ENCODE results near the gene PCDHGA1.
A peak's percentile ranks its signal among the peaks of the same experiment; 100 is the strongest.

PCDHGA1 gene

DNA sequence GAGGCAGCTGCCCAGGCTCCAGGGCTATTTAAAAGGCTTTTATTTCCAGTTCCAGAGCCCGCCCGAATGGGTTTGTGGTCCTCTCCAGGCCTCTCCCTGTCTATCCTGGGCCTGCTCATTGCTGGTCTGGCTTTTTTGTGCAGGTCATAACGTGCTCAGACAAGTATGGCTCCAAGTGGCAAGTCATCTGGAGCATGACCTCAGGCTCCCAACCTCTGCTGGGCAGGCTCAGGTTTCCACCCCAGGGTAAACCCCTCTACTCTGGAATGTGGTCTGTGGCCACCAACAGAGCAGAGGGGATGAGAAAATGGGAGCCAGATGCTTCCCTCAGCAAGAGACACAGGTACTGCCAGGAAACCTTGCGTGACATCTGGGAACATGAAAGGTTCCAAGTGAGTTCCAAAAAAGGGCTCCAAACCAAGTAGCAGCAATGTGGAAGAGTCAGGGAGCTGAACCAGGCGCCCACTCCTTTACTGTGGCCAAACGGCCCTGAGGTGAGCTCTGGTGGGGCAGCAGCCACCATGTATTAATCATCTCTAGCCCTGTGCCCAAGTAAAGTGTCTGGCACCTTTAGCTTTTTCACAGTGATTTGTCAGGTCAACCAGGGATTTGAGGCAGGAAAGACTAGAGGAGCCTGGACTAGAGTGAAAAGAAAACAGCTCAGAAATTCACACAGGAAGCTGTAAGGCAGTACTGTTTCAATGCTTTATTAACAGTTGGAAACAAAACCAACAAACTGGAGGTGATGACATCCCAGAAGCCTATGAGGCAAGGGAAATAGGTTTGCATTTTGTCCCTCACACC, 184.2 kb downstream of the PCDHGA1 start:
- DNase-seq (ENCODE audit: low read depth) = peak; percentile 30

DNA sequence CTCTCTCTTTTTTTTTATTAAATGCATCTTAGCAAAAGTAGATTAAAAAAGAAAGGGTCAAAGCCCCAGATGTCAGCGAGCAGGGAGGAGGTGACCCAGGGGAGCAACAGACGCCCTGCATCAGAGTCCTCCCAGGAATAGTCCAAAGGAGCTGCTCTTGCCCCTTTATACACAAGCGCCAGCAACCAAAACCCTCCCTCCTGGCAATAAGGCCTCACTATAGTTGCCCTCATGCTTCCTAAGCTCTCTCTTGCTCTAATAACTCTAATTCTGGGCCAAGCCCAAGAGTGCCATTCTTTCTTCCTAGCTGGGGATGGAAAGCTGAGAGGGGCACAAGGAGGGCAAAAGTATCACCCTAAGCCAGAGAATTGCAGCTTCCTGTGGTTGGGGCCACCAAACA, 184.8 kb downstream of the PCDHGA1 start:
- no peak for DNase-seq (ENCODE audit: low read depth)

DNA sequence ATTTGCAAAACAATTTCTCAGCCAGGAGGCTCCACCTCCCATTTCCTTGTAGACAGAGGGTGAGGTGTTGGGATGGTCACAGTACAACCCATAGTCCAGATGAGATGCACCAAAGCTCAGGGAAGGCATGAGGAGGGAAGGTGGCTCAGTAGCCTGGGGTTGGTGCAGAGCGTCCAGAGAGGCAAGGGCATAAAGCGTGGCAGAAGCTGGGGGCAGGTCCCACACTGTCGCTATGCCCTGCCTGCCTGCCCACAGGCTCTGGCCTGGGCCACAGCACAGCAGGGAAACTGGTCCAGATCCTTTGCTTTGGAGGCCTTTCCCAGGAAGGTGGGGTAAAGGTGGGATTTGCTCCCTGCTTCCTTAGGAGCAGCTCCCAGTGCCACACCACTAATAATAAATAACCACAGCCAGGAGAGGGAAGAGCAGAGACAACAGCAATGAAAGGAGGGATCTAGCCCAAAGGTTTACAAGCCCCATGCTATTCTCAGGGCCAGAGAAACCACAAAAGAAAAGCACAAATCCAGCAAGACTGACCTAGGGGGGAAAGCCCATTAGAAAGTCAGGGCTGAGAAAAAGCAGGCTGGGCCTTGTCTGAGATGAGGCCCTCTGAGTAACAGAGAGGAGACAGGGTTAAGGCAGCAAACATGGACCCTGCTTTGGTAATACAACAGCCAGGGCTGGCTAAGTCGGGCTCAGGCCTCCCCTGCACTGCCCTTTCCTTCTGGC, 185.8 kb downstream of the PCDHGA1 start:
- no peak for DNase-seq (ENCODE audit: low read depth)

DNA sequence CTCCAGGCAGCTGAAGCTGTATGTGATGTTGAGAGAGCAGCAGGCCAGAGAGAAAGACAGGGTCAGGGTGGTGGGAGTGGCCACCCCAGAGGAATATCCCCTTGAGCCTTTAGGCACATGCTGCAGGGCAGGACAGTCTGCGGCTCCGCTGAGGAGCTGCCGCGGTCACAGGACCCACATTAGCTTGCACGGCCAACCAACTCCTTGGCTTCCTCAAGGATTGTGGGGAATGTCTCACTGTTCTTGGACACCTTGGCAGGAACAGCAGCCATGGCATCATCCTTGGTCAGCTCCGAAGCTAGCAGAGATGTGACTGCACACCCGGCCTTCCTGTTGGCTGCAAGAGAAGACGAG, 186.3 kb downstream of the PCDHGA1 start:
- peak; percentile 39 for DNase-seq (ENCODE audit: low read depth)

DNA sequence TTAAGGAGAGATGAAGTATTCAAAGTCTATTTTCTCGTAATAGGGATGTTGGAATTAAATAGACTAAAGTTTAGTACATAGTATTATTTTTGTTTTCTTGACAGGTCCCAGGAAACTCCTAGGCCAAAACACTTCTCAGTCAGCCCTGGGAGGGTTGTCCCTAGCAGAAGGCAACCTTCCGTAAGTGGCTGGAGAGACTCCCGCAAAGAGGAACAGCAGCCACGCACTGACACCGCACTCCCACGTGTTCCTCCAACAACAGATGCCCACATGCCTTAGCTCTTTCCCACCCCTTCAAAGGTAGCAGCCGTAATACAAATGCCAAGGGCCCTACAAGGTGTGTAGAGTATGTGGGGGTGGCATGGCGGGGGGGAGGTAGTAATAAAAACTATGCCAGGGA, 187.0 kb downstream of the PCDHGA1 start:
- DNase-seq (ENCODE audit: low read depth) = no peak

DNA sequence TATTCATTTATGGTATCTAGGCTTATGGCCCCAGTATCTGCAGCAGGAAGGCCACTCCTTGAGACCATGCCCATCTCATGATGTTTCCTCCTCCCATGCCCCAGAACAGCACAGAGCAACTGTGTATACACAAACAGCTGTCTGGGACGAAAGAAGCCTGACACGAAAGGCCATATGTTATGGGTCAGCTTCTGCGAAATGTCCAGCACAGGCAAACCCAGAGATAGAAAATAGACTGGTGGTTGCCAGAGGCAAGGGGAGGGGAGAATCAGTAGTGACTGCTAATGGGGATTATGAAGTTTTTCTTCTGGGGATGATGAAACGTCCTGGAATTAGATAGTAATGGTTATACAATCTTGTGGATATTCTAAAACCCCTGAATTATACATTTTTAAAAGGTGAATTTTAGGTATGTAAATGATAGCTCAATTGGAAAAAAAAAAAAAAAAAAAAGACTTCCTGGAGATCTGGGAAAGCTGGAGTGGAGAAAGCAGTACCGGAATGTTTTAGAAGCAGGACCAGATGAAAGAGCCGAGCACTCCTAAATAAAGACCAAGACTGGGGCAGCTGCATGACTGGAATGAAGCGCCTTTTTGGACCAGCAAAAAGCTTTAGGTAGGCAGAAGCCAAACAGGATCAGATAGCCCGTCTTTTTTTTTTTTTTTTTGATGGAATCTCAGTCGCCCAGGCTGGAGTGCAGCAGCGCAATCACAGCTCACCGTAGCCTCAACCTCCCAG, 187.7 kb downstream of the PCDHGA1 start:
- no peak for DNase-seq (ENCODE audit: low read depth)

DNA sequence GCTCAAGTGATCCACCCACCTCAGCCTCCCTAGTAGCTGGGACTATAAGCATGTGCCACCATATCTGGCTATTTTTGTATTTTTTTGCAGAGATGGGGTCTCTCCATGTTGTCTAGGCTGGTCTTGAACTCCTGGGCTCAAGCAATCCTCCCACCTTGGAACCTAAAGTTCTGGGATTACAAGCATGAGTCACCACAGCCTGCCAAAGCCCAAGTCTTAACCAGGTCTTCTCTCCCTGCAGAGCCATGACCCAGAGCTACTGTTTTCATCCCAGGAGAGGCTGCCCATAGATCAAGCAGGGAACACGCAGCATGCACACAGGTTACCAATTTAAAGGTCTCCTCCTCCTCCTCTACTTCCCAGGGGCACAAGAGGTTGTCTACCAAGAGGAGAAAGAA, 188.3 kb downstream of the PCDHGA1 start:
- no peak for DNase-seq (ENCODE audit: low read depth)

DNA sequence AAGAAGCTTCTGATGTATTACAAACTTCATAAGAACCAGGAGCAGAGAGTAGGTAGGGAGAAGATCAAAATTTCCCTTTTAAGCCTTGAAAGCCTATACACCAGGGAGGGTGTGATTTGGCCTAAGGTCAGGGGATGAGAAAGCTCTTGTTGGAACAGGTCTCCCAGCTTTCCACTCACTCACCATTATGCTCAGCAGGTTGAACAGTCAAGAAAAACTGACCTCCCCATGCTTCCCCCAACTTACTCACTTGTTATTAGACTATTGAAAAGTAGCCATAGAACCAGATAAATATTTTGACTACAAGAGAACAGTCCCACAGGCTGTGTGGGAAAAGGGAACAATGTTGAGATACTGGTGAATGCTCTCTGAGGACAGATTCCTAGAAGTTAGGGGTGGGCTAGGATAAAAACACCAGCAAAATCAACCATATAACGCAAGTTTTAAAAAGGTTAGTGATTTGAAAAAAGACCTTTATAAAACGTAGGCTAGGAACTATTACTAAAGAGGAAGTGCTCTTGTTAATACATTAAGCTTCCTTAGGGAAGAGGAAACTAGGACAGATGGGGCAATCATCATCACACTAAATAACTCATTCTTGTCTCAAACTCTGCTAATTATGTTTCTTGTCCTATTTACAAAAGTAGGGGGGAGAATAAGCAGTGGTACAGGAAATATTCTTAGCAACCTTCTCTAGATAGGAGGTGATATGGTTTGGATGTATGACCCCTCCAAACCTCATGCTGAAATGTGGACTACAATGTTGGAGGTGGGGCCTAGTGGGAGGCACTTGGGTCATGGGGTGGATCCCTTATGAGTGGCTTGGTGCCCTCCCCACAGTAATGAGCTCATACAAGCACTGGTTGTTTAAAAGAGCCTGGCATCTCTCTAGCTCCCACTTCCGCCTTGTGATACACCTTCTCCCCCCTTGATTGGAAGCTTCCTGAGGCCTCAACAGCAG, 189.6 kb downstream of the PCDHGA1 start:
- peak; percentile 43 for DNase-seq (ENCODE audit: low read depth)

DNA sequence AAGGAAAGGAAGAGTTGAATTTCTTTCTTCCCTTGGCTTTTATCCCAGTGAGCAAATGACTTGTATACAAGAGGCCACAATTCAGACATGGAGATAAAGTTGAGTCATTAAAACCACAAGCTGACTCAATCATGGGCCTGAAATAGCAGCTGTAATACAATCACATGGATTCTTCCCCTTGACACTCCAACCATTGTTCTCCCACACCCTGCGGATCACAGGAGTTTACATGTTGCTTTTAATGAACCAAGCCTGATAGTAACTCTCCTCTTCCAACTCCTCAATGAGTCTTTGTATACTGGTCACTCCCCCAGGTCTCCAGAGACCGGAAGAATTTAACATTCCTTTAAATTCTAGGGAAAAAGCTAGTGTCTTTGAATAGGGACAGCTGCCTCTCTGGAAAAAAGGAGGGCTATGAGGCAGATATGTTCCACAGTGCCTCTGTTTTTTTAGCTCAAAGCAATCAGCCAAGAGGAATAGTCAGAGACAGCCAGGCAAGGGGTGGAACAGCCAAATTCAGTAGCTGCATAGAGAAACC, 191.0 kb downstream of the PCDHGA1 start:
- DNase-seq (ENCODE audit: low read depth) = peak; percentile 99

DNA sequence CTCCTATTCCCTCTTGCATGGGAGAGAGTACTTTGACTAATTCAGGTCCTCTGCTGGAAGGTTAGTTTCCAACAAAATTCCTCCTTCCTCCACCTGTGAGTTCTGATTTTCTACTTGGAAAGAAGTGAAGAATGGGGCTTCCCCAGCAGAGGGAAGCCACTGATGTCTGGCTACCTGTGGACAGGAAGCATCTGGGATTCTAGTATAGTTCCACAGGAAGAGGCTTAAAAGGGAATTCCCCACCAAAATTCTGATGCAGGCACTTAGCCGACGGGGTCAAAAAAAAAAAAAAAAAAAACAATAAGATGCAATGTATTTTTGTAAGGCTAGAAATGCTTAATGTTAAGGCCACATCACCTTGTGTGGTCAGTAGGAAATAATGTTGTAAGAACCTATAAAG, 192.0 kb downstream of the PCDHGA1 start:
- no peak for DNase-seq (ENCODE audit: low read depth)

DNA sequence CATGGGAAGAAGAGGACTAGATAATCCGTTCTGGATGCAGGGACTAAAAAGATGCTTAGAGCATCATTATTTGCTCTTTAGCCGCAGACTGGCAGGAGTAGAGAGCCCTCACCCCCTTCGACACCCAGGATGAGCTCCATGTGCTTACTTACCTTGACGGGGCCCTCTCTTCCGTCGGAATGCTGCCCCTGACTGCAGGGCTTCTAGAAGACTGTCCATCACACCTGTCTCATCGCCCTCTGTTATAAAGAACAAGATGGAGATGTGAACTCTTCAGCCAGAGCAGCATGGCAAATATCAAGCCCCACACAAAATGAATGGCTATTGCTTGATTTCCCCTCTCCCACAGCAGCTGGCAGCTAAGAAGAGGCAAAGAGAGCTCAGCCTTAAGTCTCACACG, 193.7 kb downstream of the PCDHGA1 start:
- no peak for DNase-seq (ENCODE audit: low read depth)

DNA sequence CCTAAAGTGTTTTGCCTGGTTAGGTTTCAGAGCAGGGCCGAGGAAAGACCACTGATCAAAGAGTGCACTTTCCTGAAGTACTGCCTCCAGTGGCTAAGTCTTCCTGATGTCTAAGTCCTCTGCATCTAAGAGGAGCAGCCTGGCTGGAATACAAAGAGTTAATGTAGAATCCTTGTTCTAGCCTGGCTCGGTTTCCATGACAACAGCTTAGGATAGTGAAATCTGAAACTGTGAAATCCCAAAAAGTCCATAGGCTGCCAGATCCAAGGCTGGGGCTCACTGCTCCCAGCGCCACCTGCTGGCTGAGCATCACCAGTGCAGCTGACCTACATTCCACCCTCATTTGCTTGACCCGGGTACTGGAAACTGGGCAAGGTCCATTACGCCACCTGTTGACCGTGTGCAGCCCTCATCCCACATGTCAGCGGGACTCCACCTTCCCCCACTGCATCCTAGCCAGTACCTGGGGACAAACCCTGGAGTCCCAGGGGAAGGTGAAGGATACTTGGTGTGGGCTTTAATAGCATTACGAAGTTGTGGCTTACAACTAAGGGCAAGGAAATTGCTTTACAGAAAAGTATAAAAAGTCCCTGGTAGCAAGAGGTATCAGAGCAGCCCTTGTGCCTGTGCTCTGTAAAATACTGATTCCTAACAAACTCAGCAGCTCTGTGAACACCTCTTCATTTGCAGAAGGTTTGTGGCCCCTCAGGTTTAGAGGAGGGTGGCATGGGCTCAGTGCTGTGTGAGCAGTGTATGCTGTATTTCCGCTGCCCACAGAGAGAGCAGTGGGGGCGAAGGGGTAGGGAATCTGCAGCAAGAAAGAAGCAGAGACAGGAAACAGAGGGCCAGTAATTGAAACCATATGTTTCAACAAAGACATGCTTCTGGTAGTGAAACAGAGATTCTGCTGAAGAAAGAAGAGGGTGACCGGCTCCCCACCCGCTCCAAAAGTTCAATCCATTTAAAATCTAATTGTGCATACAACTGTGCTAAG, 194.6 kb downstream of the PCDHGA1 start:
- DNase-seq (ENCODE audit: low read depth) = peak; percentile 96

DNA sequence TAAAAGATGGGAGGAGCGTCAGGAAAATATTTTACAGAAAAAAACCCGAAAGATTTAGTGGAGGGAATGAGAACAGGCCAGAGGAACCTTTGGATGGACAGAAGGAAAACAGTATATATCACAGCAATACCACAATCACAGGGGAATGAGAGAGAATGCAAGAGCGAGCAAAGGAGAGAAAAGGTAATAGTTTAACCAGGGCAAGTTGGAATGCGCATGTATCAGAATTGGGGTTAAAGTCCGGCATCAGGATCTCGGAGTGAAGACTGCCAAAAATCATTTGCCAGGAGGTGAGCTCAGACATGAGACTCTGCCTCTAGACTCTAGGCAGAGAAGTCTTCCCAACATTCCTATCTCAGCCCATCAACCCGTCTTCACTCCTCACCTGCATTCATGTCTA, 195.3 kb downstream of the PCDHGA1 start:
- no peak for DNase-seq (ENCODE audit: low read depth)

DNA sequence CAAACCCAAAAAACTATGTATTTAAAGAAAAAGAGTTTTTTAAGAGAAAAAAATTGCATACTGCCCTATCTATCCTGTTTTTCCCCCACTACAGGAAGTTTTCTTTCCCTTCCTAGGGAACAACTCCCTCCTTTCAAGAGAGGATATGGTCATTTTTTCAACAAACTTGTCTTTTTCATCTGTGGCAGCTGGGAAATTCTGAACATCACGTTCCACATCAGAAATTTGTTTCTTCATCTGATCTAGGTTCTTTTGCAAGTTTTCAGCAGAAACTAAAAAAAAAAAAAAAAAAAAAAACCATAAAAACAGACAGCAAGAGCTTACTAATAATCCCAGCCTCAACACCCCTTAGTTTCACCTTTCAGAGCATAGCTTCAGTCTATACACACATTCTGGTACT, 197.1 kb downstream of the PCDHGA1 start:
- DNase-seq (ENCODE audit: low read depth) = no peak

DNA sequence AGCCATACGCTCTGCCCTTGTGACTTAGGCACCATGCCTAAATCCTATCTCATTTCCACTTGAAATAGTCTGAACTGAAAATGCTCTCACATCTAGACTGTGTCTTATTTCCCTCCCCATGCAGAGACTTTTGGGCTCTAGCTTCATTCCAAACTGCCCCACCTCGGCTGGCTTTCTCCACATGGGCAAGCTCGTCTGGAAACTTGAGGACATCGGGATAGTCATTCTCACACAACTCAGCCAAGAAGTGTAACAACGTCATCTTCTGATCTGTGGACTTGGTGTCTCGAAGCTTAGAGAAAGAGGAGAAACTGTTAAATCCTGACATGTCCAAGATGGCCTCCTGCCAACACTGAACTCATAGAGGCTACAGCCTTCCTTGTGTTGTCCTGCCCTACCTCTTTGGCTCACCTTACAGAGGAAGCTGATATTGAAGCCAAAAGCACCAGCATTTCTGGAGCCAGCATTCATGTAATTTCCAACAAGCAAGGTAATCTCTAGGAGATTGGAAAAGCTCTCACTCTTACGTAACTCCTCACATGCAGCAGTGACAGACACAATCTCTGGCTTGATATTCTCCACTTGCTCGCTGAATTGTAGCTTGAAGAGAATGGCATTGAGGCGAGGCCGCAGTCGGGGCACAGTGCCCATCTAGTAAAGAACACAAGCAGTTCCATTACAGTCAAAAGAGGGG, 198.1 kb downstream of the PCDHGA1 start:
- DNase-seq (ENCODE audit: low read depth) = peak; percentile 43

DNA sequence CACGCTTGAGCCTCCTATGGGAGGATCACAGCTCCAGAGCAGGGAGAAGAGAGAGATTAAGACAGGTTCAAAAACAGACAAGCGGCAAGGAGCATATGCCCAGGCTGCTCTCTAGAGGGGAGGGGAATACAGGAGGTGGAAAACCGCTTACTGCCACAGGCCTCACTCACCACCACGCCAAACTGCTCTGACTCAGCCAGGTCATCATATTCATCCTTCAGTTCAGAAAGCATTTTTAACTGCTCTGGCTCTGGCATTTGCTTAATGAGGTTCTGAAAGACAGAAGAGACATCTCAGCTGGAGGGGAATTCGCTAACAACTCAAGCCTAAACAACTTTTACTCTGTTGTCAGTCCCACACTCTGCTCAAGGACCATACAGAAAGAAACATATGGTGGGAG, 198.7 kb downstream of the PCDHGA1 start:
- peak; percentile 67 for DNase-seq (ENCODE audit: low read depth)

DNA sequence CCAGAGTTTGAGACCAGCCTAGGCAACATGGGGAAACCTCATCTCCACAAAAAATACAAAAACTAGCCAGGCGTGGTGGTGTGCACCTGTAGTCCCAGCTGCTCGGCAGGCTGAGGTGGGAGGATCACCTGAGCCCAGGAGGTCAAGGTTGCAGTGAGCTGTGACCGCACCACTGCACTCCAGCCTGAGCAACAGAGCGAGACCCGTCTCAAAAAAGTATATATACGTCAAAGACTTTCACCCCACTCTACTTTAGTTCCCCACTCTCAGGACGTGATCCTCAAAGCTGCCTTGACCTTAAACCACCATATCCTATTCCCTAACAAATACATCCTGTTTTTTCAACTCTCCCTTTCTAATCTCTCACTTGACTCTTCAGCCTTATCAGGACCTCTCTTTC, 199.6 kb downstream of the PCDHGA1 start:
- no peak for DNase-seq (ENCODE audit: low read depth)

DNA sequence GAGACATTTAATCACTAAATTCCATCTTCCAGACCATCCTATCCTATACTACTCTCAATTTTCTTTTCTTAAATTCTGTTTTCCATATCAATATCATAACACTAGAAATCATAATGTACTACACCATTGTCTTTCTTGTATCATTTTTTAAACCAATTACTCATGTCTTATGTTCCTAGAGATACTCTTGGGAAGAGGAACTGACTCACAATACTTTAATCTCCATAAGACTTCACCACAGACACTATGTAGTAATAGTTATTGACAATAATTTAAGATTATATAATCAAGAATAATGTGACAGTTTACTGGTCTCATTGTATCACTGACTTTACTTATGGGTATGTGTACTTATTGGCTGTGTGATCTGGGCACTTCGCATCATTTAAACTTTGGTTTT, 202.4 kb downstream of the PCDHGA1 start:
- no peak for DNase-seq (ENCODE audit: low read depth)

DNA sequence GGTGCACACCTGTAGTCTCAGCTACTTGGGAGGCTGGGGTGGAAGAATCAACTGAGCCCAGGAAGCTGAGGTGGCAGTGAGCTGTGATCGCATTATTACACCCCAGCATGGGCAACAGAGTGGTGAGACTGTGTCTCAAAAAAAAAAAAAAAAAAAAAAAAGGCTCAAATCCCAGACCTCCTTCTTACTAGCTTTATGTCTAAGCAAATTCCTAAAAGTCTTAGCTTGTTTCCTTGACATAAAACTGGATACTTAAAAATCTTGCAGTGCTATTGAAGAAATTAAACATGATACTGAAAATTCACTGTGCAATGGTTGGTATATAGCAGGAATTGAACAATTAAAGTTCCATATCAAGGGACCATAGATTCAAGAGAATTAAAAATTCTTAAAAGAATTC, 203.6 kb downstream of the PCDHGA1 start:
- no peak for DNase-seq (ENCODE audit: low read depth)
